Effector memory CD4-positive, alpha-beta T cell (primary cell): ENCODE measurements around the gene RAMP1.

Source experiments
- DNase-seq, 3 donors: peaks; one replicate each; pipeline ENCODE4 v3.0.0-alpha.2; 2020
- H3K27ac ChIP-seq: 2 replicates; pipeline ENCODE4 v1.7.0; 2013; ENCODE audit warnings: mild to moderate bottlenecking, low read length, moderate library complexity; ENCODE audit not compliant: insufficient read depth, poor library complexity, severe bottlenecking
- H3K27me3 ChIP-seq: replicated peaks from 2 replicates; pipeline ENCODE4 v1.7.0; 2013; ENCODE audit warnings: mild to moderate bottlenecking, low read length; ENCODE audit not compliant: insufficient read depth, control insufficient read depth, poor library complexity, severe bottlenecking
- H3K36me3 ChIP-seq: 2 replicates; pipeline ENCODE4 v1.7.0; 2013; ENCODE audit warnings: mild to moderate bottlenecking, low read length, moderate library complexity; ENCODE audit not compliant: control insufficient read depth, insufficient read depth
- H3K4me1 ChIP-seq: 2 replicates; pipeline ENCODE4 v1.7.0; 2013; ENCODE audit warnings: low read length, mild to moderate bottlenecking; ENCODE audit not compliant: control insufficient read depth, insufficient read depth, poor library complexity, severe bottlenecking
- H3K4me3 ChIP-seq: 2 replicates; pipeline ENCODE4 v1.7.0; 2013; ENCODE audit warnings: low read length, low read depth, mild to moderate bottlenecking; ENCODE audit not compliant: insufficient read depth, poor library complexity, severe bottlenecking
- H3K9me3 ChIP-seq: 2 replicates; pipeline ENCODE4 v1.7.0; 2013; ENCODE audit warnings: mild to moderate bottlenecking, low read length, moderate library complexity; ENCODE audit not compliant: control insufficient read depth

Gene RAMP1

DNA sequence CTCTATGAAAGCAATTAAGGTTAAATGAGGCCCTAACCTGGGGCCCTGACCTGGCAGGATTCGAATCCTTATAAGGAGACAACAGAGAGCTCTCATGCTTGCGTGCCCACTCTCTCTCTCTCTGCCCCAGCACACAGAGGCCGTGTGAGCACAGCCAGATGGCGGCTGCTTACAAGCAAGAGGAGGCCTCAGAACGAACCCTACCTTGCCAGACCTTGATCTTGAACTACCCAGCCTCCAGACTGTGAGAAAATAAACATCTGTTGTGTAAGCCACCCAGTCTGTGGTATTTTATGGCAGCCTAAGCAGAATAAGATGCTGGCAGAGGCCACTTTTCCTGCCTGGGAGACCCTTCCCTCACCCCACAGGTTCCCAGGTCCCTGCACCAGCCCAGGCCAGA, 102.2 kb downstream of the RAMP1 start:
- Histone ChIP-seq H3K27ac (no peak overlapping the region), H3K4me1 (peaks cover 5% of the 10 kb centered on the region), H3K27me3 (no peaks in the 10 kb centered on the region), H3K36me3 (no peaks in the 10 kb centered on the region), H3K9me3 (peaks cover 14% of the 10 kb centered on the region), H3K4me3 (no peak overlapping the region)
- no peak for DNase-seq
